Measurements from ENCODE around the gene TAPBP.

DNA sequence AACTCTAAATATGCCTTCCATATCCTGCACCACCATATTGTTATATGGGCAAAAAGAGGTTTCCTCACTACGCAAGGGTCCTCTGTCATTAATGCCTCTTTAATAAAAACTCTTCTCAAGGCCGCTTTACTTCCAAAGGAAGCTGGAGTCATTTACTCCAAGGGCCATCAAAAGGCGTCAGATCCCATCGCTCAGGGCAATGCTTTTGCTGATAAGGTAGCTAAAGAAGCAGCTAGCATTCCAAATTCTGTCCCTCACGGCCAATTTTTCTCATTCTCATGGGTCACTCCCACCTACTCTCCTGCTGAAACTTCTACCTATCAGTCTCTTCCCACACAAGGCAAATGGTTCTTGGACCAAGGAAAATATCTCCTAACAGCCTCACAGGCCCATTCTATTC is 33.9 kb upstream of the TAPBP start:
- TF ChIP-seq, protein P1, sequence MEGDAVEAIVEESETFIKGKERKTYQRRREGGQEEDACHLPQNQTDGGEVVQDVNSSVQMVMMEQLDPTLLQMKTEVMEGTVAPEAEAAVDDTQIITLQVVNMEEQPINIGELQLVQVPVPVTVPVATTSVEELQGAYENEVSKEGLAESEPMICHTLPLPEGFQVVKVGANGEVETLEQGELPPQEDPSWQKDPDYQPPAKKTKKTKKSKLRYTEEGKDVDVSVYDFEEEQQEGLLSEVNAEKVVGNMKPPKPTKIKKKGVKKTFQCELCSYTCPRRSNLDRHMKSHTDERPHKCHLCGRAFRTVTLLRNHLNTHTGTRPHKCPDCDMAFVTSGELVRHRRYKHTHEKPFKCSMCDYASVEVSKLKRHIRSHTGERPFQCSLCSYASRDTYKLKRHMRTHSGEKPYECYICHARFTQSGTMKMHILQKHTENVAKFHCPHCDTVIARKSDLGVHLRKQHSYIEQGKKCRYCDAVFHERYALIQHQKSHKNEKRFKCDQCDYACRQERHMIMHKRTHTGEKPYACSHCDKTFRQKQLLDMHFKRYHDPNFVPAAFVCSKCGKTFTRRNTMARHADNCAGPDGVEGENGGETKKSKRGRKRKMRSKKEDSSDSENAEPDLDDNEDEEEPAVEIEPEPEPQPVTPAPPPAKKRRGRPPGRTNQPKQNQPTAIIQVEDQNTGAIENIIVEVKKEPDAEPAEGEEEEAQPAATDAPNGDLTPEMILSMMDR (IDR thresholded peaks at IDR 0.05), result no peak
- no peak for TF ChIP-seq POLR2A (IDR thresholded peaks at IDR 0.05)

Measured in tibial nerve (tissue), 3 donors.